Measurements from ENCODE around the gene NEK7.

The NEK7 gene

DNA sequence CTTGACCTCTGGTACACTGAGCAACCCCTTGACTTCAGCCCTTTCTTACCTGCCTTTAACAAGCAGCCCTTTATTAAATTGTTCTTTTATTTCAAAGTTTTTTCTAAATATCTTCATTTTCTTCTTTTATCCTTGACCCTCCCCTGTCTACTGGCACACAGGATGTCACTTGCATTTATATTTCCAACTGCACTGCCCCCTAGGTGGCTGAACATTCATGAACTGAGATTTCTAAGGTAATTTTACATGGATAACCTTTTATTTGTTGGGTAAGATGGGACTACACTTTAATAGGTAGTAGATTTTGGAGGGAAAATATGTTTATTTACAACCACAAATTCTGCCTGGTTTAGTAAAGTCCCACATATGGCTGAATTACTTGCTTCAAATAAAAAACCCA, 193.7 kb downstream of the NEK7 start:
- DNase-seq (ENCODE audit: low read depth): no peak

DNA sequence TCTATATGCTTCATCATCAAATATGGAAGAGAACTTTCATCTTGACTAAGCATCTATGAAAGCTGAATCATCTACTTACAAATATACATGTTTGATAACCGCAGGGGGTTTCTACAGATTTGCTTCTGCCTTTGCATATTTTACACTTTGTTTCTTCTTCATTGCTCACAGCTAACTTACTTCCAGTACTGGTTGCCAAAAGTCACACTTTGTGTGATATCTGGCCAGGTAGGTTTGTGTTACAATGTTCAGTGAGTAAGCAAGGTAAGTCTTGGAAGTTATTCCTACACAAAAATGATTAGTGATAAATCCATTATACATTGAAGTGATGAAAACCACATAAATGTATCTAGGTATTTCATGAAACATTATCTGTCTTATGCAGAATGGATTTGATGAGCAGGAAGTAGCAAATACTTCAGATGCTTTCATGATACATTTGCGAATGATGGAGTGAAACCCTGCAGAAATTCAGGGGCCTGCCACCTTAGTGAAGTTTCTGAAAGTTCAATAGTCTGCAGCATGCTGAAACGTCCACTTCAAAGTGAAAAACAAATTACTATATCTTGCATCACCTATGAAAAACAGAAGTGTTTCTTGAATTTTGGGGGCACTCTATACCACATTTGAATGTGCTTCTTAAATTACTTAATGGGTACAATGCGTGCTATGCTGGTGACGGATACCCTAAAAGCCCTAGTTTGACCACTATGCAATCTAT, 196.3 kb downstream of the NEK7 start:
- DNase-seq (ENCODE audit: low read depth): no peak

DNA sequence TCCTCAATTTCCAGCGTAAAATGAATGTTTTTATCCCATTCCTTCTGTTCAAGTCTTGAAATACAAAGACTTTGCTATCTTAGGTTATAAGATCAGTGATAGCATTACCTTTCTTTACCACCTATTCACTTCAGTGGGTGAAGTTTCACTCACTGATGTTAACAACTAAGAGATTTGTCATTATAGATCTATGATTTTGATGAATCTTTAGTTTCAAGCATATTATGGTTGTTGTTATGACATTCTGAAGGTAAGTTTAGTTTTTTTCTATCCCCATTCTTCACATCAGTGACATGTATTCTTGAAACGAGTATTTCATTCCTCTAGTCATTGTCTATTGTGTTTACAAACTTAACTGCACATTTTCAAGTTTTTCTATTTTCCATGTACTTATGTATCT, 201.1 kb downstream of the NEK7 start:
- no peak for DNase-seq (ENCODE audit: low read depth)

DNA sequence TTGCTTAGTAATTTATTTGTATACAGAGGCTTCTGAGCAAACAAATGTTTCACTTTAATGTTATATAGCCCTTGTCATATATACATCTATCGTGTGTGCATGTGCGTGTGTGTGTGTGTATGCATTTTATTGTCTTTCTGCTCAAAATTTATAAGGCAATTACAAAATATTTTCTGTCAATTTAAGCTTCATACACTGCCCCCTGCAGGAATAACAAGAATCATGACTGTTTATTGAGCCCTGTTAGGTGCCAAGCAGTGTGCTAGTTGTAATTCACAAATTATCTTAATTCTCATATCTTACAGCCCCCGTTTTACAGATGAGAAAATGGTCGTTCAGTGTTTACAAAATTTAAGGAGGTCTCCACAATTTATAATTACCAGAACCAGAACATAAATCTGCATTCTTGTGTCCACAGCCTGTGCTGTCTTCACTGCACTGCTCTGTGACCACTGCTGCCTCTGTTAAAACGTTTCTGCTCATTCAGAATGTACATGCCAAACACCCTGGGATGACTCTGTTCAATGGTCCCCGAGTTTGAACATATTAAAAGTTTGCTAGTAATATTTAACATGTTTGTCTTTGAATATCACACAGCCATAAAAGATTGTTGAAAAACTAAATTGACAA, 202.3 kb downstream of the NEK7 start:
- DNase-seq (ENCODE audit: low read depth): peak; percentile 7

DNA sequence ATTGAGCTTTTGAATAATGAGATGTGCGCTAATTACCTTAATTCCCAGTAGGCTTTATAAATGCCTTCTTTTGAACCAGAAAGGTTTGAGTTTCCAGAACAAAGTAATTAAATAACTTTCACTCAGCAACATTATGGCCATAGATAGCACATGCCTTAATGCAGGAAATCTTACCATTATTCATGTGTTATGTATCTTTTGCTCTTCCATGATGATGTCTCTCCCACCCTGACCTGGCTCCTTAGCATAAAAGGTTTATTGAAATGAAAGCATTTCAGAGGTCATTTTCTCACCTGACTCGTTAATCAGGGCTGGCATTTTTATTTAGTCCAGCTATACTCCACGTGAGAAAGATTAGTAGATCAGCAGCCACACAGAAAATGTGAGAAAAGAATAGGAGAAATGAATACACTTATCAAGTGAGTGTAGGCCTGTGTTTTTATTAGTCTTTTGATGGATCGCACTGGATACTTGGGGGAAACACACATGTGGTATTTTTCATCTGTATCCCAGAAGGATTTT, 203.5 kb downstream of the NEK7 start:
- DNase-seq (ENCODE audit: low read depth): no peak

- DNase-seq (ENCODE audit: low read depth): no peak
Observed at GRCh38 chr1:198361237-198361767, 204.5 kb downstream of the NEK7 start.

- DNase-seq (ENCODE audit: low read depth): no peak
Observed at GRCh38 chr1:198363625-198364151, 206.9 kb downstream of the NEK7 start.

GRCh38 chr1:198364471-198364870, 207.7 kb downstream of the NEK7 start:
- DNase-seq (ENCODE audit: low read depth): no peak

GRCh38 chr1:198367296-198367695, 210.5 kb downstream of the NEK7 start:
- no peak for DNase-seq (ENCODE audit: low read depth)

DNA sequence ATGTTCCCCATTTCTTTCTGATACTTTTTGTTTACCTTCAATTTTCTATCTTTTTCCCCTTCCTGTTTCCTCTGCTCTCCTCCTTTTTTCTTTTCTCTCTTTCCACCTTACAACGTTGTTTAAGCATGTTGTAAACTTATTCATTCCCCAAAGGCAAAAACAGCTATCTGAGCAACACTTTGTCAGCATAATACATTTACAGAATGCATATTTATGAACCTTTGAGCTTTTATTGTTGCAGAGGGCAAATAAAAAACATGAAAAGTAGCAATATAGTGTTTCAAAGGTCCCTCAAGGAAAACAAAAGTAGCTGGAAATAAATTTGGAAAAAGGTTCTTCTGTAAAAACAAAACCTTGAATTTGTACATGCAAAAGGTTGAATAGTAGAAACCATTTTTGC, 214.2 kb downstream of the NEK7 start:
- no peak for DNase-seq (ENCODE audit: low read depth)

All from EH (cell line).